A549 (cell line): ENCODE results near the gene CACNA1I. TPM values are rescaled to one million over a fixed set of nuclear protein-coding genes. Genes with fewer than 3 reads are reported as not detected.
A peak's percentile ranks its signal among the peaks of the same experiment; 100 is the strongest.

Experiments used
- ATAC-seq, 2 experiments: fragments of 200-7000 bp in 1 of 2; fragments of >200 bp in 1 of 2; cut with Nextera tagmentation in 1 of 2; cut with Tn5 transposase in 1 of 2; 3 replicates each; pipeline versions ENCODE4 v1.8.0 to v1.9.1; 2018 to 2020; ENCODE audit warnings: mild to moderate bottlenecking in 1 of 2, moderate library complexity in 1 of 2
- CTCF ChIA-PET: fragments of 300-600 bp; sonication (Branson Sonifier 250); formaldehyde crosslinking; extraction: SDS; loops from one replicate; lab custom pipeline; 2021; ENCODE audit warnings: antibody characterized with exemption, inconsistent platforms; lab: Yijun Ruan, JAX
- POLR2A ChIA-PET: fragments of 350-600 bp; formaldehyde crosslinking; extraction: SDS; loops from one replicate; lab custom pipeline; 2021; ENCODE audit warnings: antibody characterized with exemption, inconsistent platforms; lab: Yijun Ruan, JAX
- DNase-seq, 2 experiments: peaks; one replicate each; pipeline versions ENCODE4 v3.0.0 to v3.0.0-alpha.2; 2011 to 2016; ENCODE audit warnings: low read depth in 1 of 2, low spot score in 1 of 2
- FAIRE-seq: peaks from 2 replicates; lab custom pipeline; 2011; peaks lifted over from hg19 to GRCh38; lab: Jason Lieb, UNC
- H3K27ac ChIP-seq, 2 experiments: fragments of >200 bp; sonication (Bioruptor Twin); formaldehyde crosslinking; 3 replicates each; pipeline ENCODE4 v1.5.1; 2016 to 2017
- H3K4me1 ChIP-seq: fragments of >200 bp; sonication (Bioruptor Twin); formaldehyde crosslinking; 3 replicates; pipeline ENCODE4 v1.6.1; 2016
- H3K4me2 ChIP-seq: fragments of >200 bp; sonication (Bioruptor Twin); formaldehyde crosslinking; 3 replicates; pipeline ENCODE4 v1.6.1; 2016
- H3K4me3 ChIP-seq: fragments of >200 bp; sonication (Bioruptor Twin); formaldehyde crosslinking; 3 replicates; pipeline ENCODE4 v1.5.1; 2016
- H3K9me3 ChIP-seq: fragments of >200 bp; sonication (Bioruptor Twin); formaldehyde crosslinking; 3 replicates; pipeline ENCODE4 v1.6.1; 2016
- CEBPB ChIP-seq, 2 experiments: fragments of >200 bp in 1 of 2; sonication (Bioruptor Twin) in 1 of 2; formaldehyde crosslinking in 1 of 2; IDR thresholded peaks; 2 replicates each; pipeline ENCODE4 v1.6.1; 2012 to 2016
- CHD4 ChIP-seq: fragments of 200-600 bp; sonication (generic); IDR thresholded peaks from 2 replicates; pipeline ENCODE4 v1.6.1; 2016; ENCODE audit warnings: antibody characterized with exemption, mild to moderate bottlenecking, borderline replicate concordance
- ESRRA ChIP-seq: fragments of 150-350 bp; IDR thresholded peaks from 2 replicates; pipeline ENCODE4 v1.6.1; 2014; ENCODE audit warnings: mild to moderate bottlenecking, low read length, borderline replicate concordance
- FOSL2 ChIP-seq, 2 experiments: fragments of 450-650 bp in 1 of 2; fragments of >200 bp in 1 of 2; sonication (Bioruptor Twin) in 1 of 2; formaldehyde crosslinking; IDR thresholded peaks; 2 replicates each; pipeline versions ENCODE4 v1.5.0 to v1.6.1; 2016 to 2020; ENCODE audit warnings: mild to moderate bottlenecking in 1 of 2, moderate library complexity in 1 of 2
- GATA3 ChIP-seq: IDR thresholded peaks from 2 replicates; pipeline ENCODE4 v1.6.1; 2012; ENCODE audit warnings: borderline replicate concordance
- HEYL ChIP-seq: fragments of 250-450 bp; sonication (Bioruptor Pico); IDR thresholded peaks from 2 replicates; pipeline ENCODE4 v1.8.0; 2021; ENCODE audit warnings: mild to moderate bottlenecking, moderate library complexity
- HOXA7 ChIP-seq: fragments of 250-450 bp; sonication (Bioruptor Pico); IDR thresholded peaks from 2 replicates; pipeline ENCODE4 v1.5.0; 2020; ENCODE audit warnings: mild to moderate bottlenecking, moderate library complexity
- JUN ChIP-seq, 2 experiments: fragments of >200 bp; sonication (Bioruptor Twin); formaldehyde crosslinking; IDR thresholded peaks; 2 replicates in 1 of 2; 3 replicates in 1 of 2; pipeline ENCODE4 v1.6.1; 2016 to 2017
- JUNB ChIP-seq: fragments of >200 bp; sonication (Bioruptor Twin); formaldehyde crosslinking; IDR thresholded peaks from 2 replicates; pipeline ENCODE4 v1.6.1; 2016
- KDM1A ChIP-seq: fragments of 200-600 bp; sonication (generic); IDR thresholded peaks from 2 replicates; pipeline ENCODE4 v1.6.1; 2016; ENCODE audit warnings: low read depth, mild to moderate bottlenecking
- KDM5A ChIP-seq: fragments of 200-600 bp; sonication (generic); IDR thresholded peaks from 2 replicates; pipeline ENCODE4 v1.6.1; 2016; ENCODE audit warnings: antibody characterized with exemption, mild to moderate bottlenecking
- MAFK ChIP-seq: fragments of 450-650 bp; IDR thresholded peaks from 2 replicates; pipeline ENCODE4 v1.6.1; 2014; ENCODE audit not compliant: partially characterized antibody
- MYC ChIP-seq: IDR thresholded peaks from 2 replicates; pipeline ENCODE4 v1.6.1; 2012; ENCODE audit warnings: mild to moderate bottlenecking, inconsistent platforms, low read length, improper control_type of control experiment, borderline replicate concordance
- NPAS2 ChIP-seq: fragments of 250-450 bp; sonication (Bioruptor Pico); IDR thresholded peaks from 2 replicates; pipeline ENCODE4 v1.8.0; 2022; ENCODE audit warnings: mild to moderate bottlenecking, moderate library complexity, borderline replicate concordance
- NR3C1 ChIP-seq: fragments of >200 bp; sonication (Bioruptor Twin); formaldehyde crosslinking; IDR thresholded peaks from 3 replicates; pipeline ENCODE4 v1.6.1; 2017
- POLR2AphosphoS2 ChIP-seq: conservative IDR thresholded peaks from 2 replicates; pipeline ENCODE4 v1.6.1; 2012; ENCODE audit warnings: low read length, improper control_type of control experiment, inconsistent platforms
- RAD21 ChIP-seq, 2 experiments: fragments of >200 bp in 1 of 2; sonication (Bioruptor Twin) in 1 of 2; formaldehyde crosslinking in 1 of 2; IDR thresholded peaks in 1 of 2; conservative IDR thresholded peaks in 1 of 2; 2 replicates in 1 of 2; 3 replicates in 1 of 2; pipeline ENCODE4 v1.6.1; 2012 to 2018; ENCODE audit warnings: inconsistent platforms in 1 of 2
- RARB ChIP-seq: fragments of 250-450 bp; sonication (Bioruptor Pico); IDR thresholded peaks from 2 replicates; pipeline ENCODE4 v1.8.0; 2021; ENCODE audit warnings: mild to moderate bottlenecking, moderate library complexity
- SMC3 ChIP-seq: fragments of >200 bp; sonication (Bioruptor Twin); formaldehyde crosslinking; IDR thresholded peaks from 3 replicates; pipeline ENCODE4 v1.6.1; 2018; ENCODE audit warnings: inconsistent platforms
- SREBF2 ChIP-seq: fragments of 450-650 bp; IDR thresholded peaks from 2 replicates; pipeline ENCODE4 v1.6.1; 2014; ENCODE audit warnings: mild to moderate bottlenecking, moderate library complexity
- ZC3H11A ChIP-seq: fragments of 450-650 bp; IDR thresholded peaks from 2 replicates; pipeline ENCODE4 v1.6.1; 2014; ENCODE audit warnings: antibody characterized with exemption, mild to moderate bottlenecking
- ZSCAN20 ChIP-seq: fragments of 250-450 bp; sonication (Bioruptor Pico); IDR thresholded peaks from 2 replicates; pipeline ENCODE4 v1.8.0; 2022; ENCODE audit warnings: mild to moderate bottlenecking, moderate library complexity
- WGBS: methylation state at CpG from one replicate; pipeline ENCODE4 v1.1.6; 2017; ENCODE audit errors: missing lambda C conversion rate; 5-methylcytosine and 5-hydroxymethylcytosine counted together
- polyA plus RNA-seq, 4 experiments: library from polyadenylated mRNA; depleted of rRNA in 3 of 4; stranded (reverse); fragments of >200 nt; fragmentation: RNase III in 1 of 4; extraction: RNeasy Plus Mini Kit Qiagen cat#74134 plus additional on column Dnase treatment in 1 of 4; gene quantifications; 2 replicates in 3 of 4; 3 replicates in 1 of 4; pipeline ENCODE4 v1.2.3, GENCODE V29; 2011 to 2017
- TF ChIP-seq, protein P1 (sequence below): fragments of >200 bp; sonication (Bioruptor Twin); formaldehyde crosslinking; IDR thresholded peaks from 2 replicates; pipeline ENCODE4 v1.6.1; 2016
- TF ChIP-seq, protein P2 (sequence below): IDR thresholded peaks from 2 replicates; pipeline ENCODE4 v1.6.1; 2012
- TF ChIP-seq, protein P3 (sequence below): IDR thresholded peaks from 2 replicates; pipeline ENCODE4 v1.6.1; 2012
- TF ChIP-seq, protein P4 (sequence below): fragments of 450-650 bp; IDR thresholded peaks from 2 replicates; pipeline ENCODE4 v1.6.1; 2014; ENCODE audit warnings: antibody characterized with exemption
- TF ChIP-seq, protein P5 (sequence below): IDR thresholded peaks from 2 replicates; pipeline ENCODE4 v1.6.1; 2012; ENCODE audit warnings: low read depth, borderline replicate concordance

The CACNA1I gene
- polyA plus RNA-seq, 2 of the 4 experiments (the other 2 are of a cell fraction) = 0.03 to 0.13 TPM

DNA sequence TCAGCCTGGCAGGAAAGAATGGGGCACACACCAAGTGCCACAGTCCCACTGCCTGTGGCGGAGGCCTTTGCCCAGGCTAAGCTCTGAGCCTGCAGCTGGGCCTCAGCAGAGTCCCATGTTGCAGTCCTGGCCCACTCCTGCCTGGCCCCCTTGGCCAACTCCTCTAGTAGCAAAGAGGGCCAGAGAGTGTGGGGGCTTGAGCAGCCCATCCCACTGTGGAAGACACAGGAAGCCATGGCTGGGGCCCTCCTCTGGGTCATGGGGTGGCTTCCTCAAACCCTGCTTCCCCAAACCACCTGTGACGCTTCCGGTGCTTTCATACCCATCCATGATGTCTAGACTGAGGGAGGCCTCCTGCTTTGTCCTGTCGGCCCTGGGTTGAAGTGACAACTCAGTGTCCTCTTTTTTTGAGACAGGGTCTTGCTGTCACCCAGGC is 43.8 kb upstream of the CACNA1I start:
- ChIA-PET POLR2A (interaction anchor here (0.7 kb wide), 1 partner anchor 1124 kb away, joined by 9 read pairs; no protein-coding TSS in a partner anchor), CTCF (interaction anchor here (0.7 to 37.2 kb wide), 3 partner anchors 35 to 501 kb away, joined by 4 to 899 read pairs (median 80); no protein-coding TSS in a partner anchor)
- FAIRE-seq = no peak
- H3K4me2 ChIP-seq = no peak overlapping the region
- peak in 1 of 2 experiments; percentile 9; a peak in 3 of 6 replicates for ATAC-seq
- H3K4me3 ChIP-seq = no peak overlapping the region
- 89% methylated on average over 4 of the region's 4 CpGs for WGBS
- no peaks in the 10 kb centered on the region for H3K9me3 ChIP-seq
- H3K4me1 ChIP-seq = peaks cover 40% of the 10 kb centered on the region
- no peak overlapping the region for H3K27ac ChIP-seq
- TF ChIP-seq NPAS2 (CRISPR knock-in tag) (no peak), SREBF2 (no peak), ZC3H11A (no peak), POLR2AphosphoS2 (no peak), SMC3 (no peak), NR3C1 (no peak), CHD4 (no peak), KDM1A (no peak), KDM5A (no peak), MAFK (no peak), RAD21 (conservative IDR thresholded peaks at IDR 0.05 in 1 of 2, IDR thresholded peaks at IDR 0.05 in 1 of 2) (no peak), JUNB (no peak), JUN (IDR thresholded peaks at IDR 0.05) (no peak)
- TF ChIP-seq, protein P1, sequence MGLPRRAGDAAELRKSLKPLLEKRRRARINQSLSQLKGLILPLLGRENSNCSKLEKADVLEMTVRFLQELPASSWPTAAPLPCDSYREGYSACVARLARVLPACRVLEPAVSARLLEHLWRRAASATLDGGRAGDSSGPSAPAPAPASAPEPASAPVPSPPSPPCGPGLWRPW = no peak
- TF ChIP-seq, protein P2, sequence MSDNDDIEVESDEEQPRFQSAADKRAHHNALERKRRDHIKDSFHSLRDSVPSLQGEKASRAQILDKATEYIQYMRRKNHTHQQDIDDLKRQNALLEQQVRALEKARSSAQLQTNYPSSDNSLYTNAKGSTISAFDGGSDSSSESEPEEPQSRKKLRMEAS = no peak
- TF ChIP-seq, protein P3, sequence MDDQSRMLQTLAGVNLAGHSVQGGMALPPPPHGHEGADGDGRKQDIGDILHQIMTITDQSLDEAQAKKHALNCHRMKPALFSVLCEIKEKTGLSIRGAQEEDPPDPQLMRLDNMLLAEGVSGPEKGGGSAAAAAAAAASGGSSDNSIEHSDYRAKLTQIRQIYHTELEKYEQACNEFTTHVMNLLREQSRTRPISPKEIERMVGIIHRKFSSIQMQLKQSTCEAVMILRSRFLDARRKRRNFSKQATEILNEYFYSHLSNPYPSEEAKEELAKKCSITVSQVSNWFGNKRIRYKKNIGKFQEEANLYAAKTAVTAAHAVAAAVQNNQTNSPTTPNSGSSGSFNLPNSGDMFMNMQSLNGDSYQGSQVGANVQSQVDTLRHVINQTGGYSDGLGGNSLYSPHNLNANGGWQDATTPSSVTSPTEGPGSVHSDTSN = no peak
- TF ChIP-seq, protein P4, sequence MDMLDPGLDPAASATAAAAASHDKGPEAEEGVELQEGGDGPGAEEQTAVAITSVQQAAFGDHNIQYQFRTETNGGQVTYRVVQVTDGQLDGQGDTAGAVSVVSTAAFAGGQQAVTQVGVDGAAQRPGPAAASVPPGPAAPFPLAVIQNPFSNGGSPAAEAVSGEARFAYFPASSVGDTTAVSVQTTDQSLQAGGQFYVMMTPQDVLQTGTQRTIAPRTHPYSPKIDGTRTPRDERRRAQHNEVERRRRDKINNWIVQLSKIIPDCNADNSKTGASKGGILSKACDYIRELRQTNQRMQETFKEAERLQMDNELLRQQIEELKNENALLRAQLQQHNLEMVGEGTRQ = no peak
- no peak for DNase-seq

DNA sequence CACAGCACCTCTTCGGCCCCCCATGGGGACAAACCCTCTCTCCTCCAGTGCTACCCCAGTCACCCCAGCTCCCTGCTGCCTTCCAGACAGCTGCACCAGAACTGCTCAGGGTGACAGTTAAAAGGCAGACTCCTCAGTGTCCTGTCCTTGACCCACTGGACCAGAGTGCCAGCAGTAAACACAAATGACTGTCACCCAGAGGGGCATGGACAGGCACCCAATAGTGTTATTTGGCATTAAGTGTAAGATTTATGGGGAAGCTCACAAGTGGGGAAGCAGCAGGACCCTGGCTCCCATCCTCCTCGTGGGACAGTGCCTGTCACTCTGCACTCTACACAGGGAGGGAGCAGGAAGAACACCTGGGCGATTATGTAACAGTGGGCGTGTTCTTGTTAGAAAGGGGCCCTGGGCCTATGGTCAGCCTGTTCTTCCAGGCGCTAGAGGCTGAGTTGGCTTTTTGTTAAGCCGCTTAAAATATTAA is 43.0 kb upstream of the CACNA1I start:
- 70% methylated on average over 5 of the region's 6 CpGs for WGBS
- FAIRE-seq (no peak), ATAC-seq (no peak), DNase-seq (no peak)
- TF ChIP-seq ESRRA (no peak), ZSCAN20 (CRISPR knock-in tag) (no peak), SREBF2 (no peak), FOSL2 (IDR thresholded peaks at IDR 0.05) (no peak), FOSL2 (CRISPR knock-in tag; IDR thresholded peaks at IDR 0.05) (no peak), RARB (CRISPR knock-in tag) (no peak), CEBPB (IDR thresholded peaks at IDR 0.05) (no peak), MYC (no peak), GATA3 (no peak), HEYL (CRISPR knock-in tag) (no peak), HOXA7 (no peak), RAD21 (conservative IDR thresholded peaks at IDR 0.05 in 1 of 2, IDR thresholded peaks at IDR 0.05 in 1 of 2) (no peak)
- TF ChIP-seq, protein P5, sequence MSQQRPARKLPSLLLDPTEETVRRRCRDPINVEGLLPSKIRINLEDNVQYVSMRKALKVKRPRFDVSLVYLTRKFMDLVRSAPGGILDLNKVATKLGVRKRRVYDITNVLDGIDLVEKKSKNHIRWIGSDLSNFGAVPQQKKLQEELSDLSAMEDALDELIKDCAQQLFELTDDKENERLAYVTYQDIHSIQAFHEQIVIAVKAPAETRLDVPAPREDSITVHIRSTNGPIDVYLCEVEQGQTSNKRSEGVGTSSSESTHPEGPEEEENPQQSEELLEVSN = no peak
- TF ChIP-seq, protein P4 = no peak
- ChIA-PET CTCF (interaction anchor here (0.7 to 37.2 kb wide), 5 partner anchors 11 to 501 kb away, joined by 3 to 899 read pairs (median 37); no protein-coding TSS in a partner anchor), POLR2A (interaction anchor here (2.4 kb wide), 1 partner anchor 517 kb away, joined by 8 read pairs; no protein-coding TSS in a partner anchor)
- peaks cover 36% of the 10 kb centered on the region for H3K4me1 ChIP-seq
- no peaks in the 10 kb centered on the region for H3K9me3 ChIP-seq
- no peak overlapping the region for H3K4me2 ChIP-seq
- H3K4me3 ChIP-seq = no peak overlapping the region
- no peak overlapping the region for H3K27ac ChIP-seq
